Memory B cell (primary cell): ENCODE data around the gene GBP3.
"Not testable (repeated sequence)": the region's sequence is repeated elsewhere in the genome, so short reads cannot be mapped to it uniquely, and the experiment has no call there.

ENCODE experiments used
- ATAC-seq: fragments of 150-1000 bp; cut with Tn5 transposase; 2 replicates; pipeline ENCODE4 v1.10.0; 2021; ENCODE audit warnings: low read depth, mild to moderate bottlenecking, moderate library complexity
- DNase-seq, 2 donors: peaks; one replicate each; pipeline ENCODE4 v3.0.0; 2022; ENCODE audit warnings: low spot score in 2 of 2
- H3K27ac Mint-ChIP-seq: one replicate; pipeline ENCODE4 v1.8.0; 2022; ENCODE audit warnings: mild to moderate bottlenecking, moderate library complexity, mixed read lengths
- H3K27me3 Mint-ChIP-seq: one replicate; pipeline ENCODE4 v1.8.0; 2022; ENCODE audit warnings: mixed read lengths
- H3K36me3 Mint-ChIP-seq: one replicate; pipeline ENCODE4 v1.8.0; 2022; ENCODE audit warnings: mild to moderate bottlenecking, mixed read lengths
- H3K4me1 Mint-ChIP-seq: one replicate; pipeline ENCODE4 v1.8.0; 2022; ENCODE audit warnings: mixed read lengths
- H3K4me3 Mint-ChIP-seq: one replicate; pipeline ENCODE4 v1.8.0; 2022; ENCODE audit warnings: mild to moderate bottlenecking, moderate library complexity, mixed read lengths
- H3K9me3 Mint-ChIP-seq: one replicate; pipeline ENCODE4 v1.8.0; 2022; ENCODE audit warnings: mixed read lengths

GBP3 gene

GRCh38 chr1:88979749-88980116, 42.9 kb downstream of the GBP3 start:
- no peak overlapping the region for H3K27ac Mint-ChIP-seq

GRCh38 chr1:88979054-88979748, 43.5 kb downstream of the GBP3 start:
- H3K36me3 Mint-ChIP-seq: peaks cover 9% of the 10 kb centered on the region
- no peaks in the 10 kb centered on the region for H3K27me3 Mint-ChIP-seq
- no peak overlapping the region for H3K27ac Mint-ChIP-seq
- peaks cover 25% of the 10 kb centered on the region for H3K4me1 Mint-ChIP-seq
- DNase-seq (no peak), ATAC-seq (no peak)
- no peak overlapping the region for H3K4me3 Mint-ChIP-seq
- H3K9me3 Mint-ChIP-seq: no peaks in the 10 kb centered on the region

More at GRCh38 chr1:88979749-88980116, 42.9 kb downstream of the GBP3 start:
- ATAC-seq (no peak), DNase-seq (no peak)
- peaks cover 26% of the 10 kb centered on the region for H3K4me1 Mint-ChIP-seq
- no peak overlapping the region for H3K4me3 Mint-ChIP-seq
- no peaks in the 10 kb centered on the region for H3K27me3 Mint-ChIP-seq
- no peaks in the 10 kb centered on the region for H3K9me3 Mint-ChIP-seq
- peaks cover 9% of the 10 kb centered on the region for H3K36me3 Mint-ChIP-seq

GRCh38 chr1:88976235-88976634, 46.4 kb downstream of the GBP3 start:
- Mint-ChIP-seq H3K27ac (no peak overlapping the region), H3K27me3 (no peaks in the 10 kb centered on the region), H3K9me3 (no peaks in the 10 kb centered on the region), H3K36me3 (peaks cover 8% of the 10 kb centered on the region), H3K4me3 (no peak overlapping the region), H3K4me1 (peaks cover 17% of the 10 kb centered on the region)
- ATAC-seq (no peak), DNase-seq (no peak)

- H3K27ac Mint-ChIP-seq, H3K36me3 Mint-ChIP-seq, H3K4me3 Mint-ChIP-seq, ATAC-seq, H3K9me3 Mint-ChIP-seq, DNase-seq, H3K27me3 Mint-ChIP-seq: not testable (repeated sequence)
- H3K4me1 Mint-ChIP-seq: peaks cover 18% of the 10 kb centered on the region
Observed at GRCh38 chr1:88974616-88975172, 48.0 kb downstream of the GBP3 start.

GRCh38 chr1:88973520-88974137, 49.0 kb downstream of the GBP3 start:
- Mint-ChIP-seq H3K4me1 (peaks cover 15% of the 10 kb centered on the region), H3K27me3 (no peaks in the 10 kb centered on the region), H3K36me3 (peaks cover 7% of the 10 kb centered on the region), H3K27ac (peak overlapping the region; percentile 16), H3K4me3 (no peak overlapping the region), H3K9me3 (no peaks in the 10 kb centered on the region)
- DNase-seq (peak in 1 of 2 donors; percentile 17), ATAC-seq (no peak)

GRCh38 chr1:88961647-88962275, 60.9 kb downstream of the GBP3 start:
- peaks cover 37% of the 10 kb centered on the region for H3K36me3 Mint-ChIP-seq
- DNase-seq: no peak
- ATAC-seq: no peak

GRCh38 chr1:88961081-88961480, 61.6 kb downstream of the GBP3 start:
- ATAC-seq: no peak
- no peaks in the 10 kb centered on the region for H3K4me1 Mint-ChIP-seq
- H3K27ac Mint-ChIP-seq: no peak overlapping the region
- H3K36me3 Mint-ChIP-seq: peaks cover 42% of the 10 kb centered on the region
- no peak overlapping the region for H3K4me3 Mint-ChIP-seq
- H3K9me3 Mint-ChIP-seq: no peaks in the 10 kb centered on the region
- no peaks in the 10 kb centered on the region for H3K27me3 Mint-ChIP-seq
- no peak for DNase-seq

More at GRCh38 chr1:88961647-88962275, 60.9 kb downstream of the GBP3 start:
- Mint-ChIP-seq H3K27me3 (no peaks in the 10 kb centered on the region), H3K4me1 (no peaks in the 10 kb centered on the region), H3K4me3 (no peak overlapping the region), H3K9me3 (no peaks in the 10 kb centered on the region), H3K27ac (no peak overlapping the region)
